ENCODE results near the gene DOCK2. TPM values are rescaled to one million over a fixed set of nuclear protein-coding genes. Genes with fewer than 3 reads are reported as not detected.

DOCK2 gene
- total RNA-seq, 1 experiment from 2014 or later = 4.6 TPM

DNA sequence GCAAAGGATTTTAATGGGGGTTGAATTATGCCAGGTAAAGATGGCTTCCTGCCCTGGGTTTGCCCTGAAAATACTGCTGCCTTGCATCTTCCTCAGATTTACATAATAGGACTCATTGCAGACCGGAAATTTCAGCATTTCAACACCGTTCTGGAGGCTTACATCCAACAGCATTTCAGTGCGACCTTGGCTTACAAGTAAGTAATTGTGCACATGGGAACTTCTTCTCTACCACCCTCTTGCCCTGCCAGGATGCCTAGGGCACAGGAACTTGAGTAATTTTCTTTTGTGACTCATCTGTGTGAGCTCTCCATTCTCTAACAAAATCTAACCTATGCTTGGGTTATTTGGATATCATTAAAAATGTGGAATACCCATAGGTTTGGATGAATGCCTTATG lies 80.2 kb downstream of the DOCK2 start:
- no peaks in the 10 kb centered on the region for H3K27me3 Mint-ChIP-seq (ENCODE audit: low read depth)
- ATAC-seq = no peak
- no peak for DNase-seq (ENCODE audit: low spot score)
- H3K27ac Mint-ChIP-seq = no peak overlapping the region
- peaks cover 5% of the 10 kb centered on the region; the same call in 1 of the 2 replicates for H3K4me1 Mint-ChIP-seq
- 0 out of 2 replicates have a peak, but pooled peaks cover 3% of the 10 kb centered on the region for H3K36me3 Mint-ChIP-seq
- TF ChIP-seq, protein P1, sequence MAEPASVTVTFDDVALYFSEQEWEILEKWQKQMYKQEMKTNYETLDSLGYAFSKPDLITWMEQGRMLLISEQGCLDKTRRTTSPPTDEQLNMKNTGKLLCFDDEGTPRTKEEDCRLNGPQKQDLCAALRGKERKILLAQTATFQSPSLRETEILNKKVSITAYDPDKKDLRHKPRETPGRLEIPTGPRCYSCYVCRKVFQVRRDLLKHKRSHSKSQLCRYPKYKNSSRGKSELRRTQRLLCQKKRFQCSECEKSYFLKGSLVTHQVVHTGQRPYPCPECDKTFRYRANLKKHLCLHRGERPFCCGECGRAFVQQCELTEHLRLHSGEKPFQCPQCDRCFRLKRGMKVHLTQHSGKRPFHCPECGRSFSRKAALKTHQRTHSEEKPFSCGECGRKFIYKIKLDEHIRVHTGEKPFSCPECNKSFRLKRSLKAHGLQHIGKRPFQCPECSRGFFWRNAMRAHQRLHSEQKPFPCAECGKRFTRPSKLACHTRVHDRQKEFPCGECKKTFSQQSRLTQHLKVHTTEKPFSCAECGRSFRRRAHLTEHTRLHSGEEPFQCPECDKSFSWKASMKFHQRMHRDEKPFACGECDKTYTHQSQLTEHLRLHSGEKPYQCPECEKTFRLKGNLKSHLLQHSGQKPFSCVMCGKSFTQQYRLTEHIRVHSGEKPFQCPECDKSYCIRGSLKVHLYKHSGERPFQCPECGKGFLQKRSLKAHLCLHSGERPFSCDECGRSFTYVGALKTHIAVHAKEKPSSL (CRISPR knock-in tag; conservative IDR thresholded peaks at IDR 0.05) = no peak
- no peak for TF ChIP-seq NR3C1 (CRISPR knock-in tag; conservative IDR thresholded peaks at IDR 0.05; ENCODE audit: low read depth)
- peaks cover 16% of the 10 kb centered on the region for H3K9me3 Mint-ChIP-seq
- ChIA-PET CTCF (no interaction called here), POLR2A (interaction anchor here (0.5 kb wide), 1 partner anchor 385 kb away, joined by 7 read pairs; no protein-coding TSS in a partner anchor)
- H3K4me3 Mint-ChIP-seq = no peak overlapping the region

DNA sequence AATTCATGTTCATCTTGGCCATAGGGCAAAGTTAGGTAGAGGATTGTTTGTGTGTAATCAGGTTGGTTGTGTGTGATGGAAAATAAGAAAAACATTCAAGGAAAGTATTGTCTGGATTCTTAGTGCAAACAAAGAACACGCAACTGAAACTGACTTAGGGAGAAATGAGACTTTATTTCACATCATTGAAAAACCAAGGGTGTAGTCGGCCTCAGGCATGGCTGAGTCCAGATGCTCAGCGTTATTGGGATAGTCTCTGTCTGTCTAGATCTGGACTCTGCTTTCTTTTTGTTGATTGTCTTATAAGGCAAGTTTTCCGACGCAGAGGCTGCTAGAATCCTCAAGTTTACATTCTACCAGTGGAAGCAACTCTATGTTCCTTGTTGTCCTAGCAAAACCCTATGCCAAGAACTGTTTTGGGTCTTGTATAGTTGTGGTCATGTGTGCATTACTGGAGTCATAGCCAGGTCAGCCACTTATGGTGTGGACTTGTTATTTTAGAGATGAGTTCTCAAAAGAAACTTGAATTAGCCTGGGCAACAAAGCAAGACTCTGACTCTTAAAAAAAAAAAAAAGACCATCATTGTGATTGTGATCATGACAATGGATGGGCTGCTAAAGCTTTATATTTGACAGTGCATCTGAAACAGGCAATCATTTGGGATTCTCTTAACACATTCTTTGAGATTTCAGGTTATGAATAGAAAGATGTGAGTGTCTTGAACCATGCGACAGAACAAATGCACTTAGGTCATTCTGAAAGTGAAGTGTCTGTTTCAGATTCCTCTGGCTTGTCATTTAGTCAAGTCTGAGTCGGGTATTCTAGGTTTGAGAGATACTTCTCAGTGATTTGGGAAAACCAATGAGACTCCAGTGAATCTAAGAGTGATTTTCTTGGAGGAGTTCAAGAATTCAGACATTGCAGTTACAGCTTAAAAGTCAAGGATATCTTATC lies 82.6 kb downstream of the DOCK2 start:
- DNase-seq (ENCODE audit: low spot score) = no peak
- CTCF ChIA-PET = interaction anchor here (0.6 kb wide), 1 partner anchor 352 kb away, joined by 3 read pairs; no protein-coding TSS in a partner anchor
- H3K27ac Mint-ChIP-seq = no peak overlapping the region

More for the DNA sequence above, 82.6 kb downstream of the DOCK2 start:
- Mint-ChIP-seq H3K4me1 (peaks cover 6% of the 10 kb centered on the region), H3K9me3 (peaks cover 9% of the 10 kb centered on the region), H3K36me3 (0 out of 2 replicates have a peak, but pooled peaks cover 3% of the 10 kb centered on the region), H3K27me3 (ENCODE audit: low read depth) (no peaks in the 10 kb centered on the region), H3K4me3 (no peak overlapping the region)
- ATAC-seq = no peak
- POLR2A ChIA-PET = no interaction called here
- TF ChIP-seq CDX4 (CRISPR knock-in tag; IDR thresholded peaks at IDR 0.05; ENCODE audit: borderline replicate concordance) (no peak), HMGA2 (CRISPR knock-in tag; IDR thresholded peaks at IDR 0.05) (no peak), FOXJ3 (CRISPR knock-in tag; IDR thresholded peaks at IDR 0.05; ENCODE audit: borderline replicate concordance) (no peak), ZNF532 (CRISPR knock-in tag; IDR thresholded peaks at IDR 0.05; ENCODE audit: borderline replicate concordance) (no peak), OVOL2 (CRISPR knock-in tag; IDR thresholded peaks at IDR 0.05; ENCODE audit: borderline replicate concordance) (no peak), NFYB (CRISPR knock-in tag; conservative IDR thresholded peaks at IDR 0.05; ENCODE audit: low read depth) (no peak), GTF2I (CRISPR knock-in tag; conservative IDR thresholded peaks at IDR 0.05) (no peak), ETV6 (CRISPR knock-in tag; IDR thresholded peaks at IDR 0.05) (no peak), NR2C2 (CRISPR knock-in tag; IDR thresholded peaks at IDR 0.05) (no peak)
- TF ChIP-seq, protein P2, sequence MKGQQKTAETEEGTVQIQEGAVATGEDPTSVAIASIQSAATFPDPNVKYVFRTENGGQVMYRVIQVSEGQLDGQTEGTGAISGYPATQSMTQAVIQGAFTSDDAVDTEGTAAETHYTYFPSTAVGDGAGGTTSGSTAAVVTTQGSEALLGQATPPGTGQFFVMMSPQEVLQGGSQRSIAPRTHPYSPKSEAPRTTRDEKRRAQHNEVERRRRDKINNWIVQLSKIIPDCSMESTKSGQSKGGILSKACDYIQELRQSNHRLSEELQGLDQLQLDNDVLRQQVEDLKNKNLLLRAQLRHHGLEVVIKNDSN (CRISPR knock-in tag; IDR thresholded peaks at IDR 0.05) = no peak
- TF ChIP-seq, protein P3, sequence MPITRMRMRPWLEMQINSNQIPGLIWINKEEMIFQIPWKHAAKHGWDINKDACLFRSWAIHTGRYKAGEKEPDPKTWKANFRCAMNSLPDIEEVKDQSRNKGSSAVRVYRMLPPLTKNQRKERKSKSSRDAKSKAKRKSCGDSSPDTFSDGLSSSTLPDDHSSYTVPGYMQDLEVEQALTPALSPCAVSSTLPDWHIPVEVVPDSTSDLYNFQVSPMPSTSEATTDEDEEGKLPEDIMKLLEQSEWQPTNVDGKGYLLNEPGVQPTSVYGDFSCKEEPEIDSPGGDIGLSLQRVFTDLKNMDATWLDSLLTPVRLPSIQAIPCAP (CRISPR knock-in tag; IDR thresholded peaks at IDR 0.05) = no peak

All from WTC11 (cell line).